Body of pancreas (tissue), 4 donors: ENCODE data around the gene USP25. TPM values are rescaled to one million over a fixed set of nuclear protein-coding genes. Genes with fewer than 3 reads are reported as not detected.
A peak's percentile ranks its signal among the peaks of the same experiment; 100 is the strongest.

Source experiments
- ATAC-seq: fragments of 150-250 bp; one replicate; pipeline ENCODE4 v1.9.1; 2016
- DNase-seq, 4 donors: peaks; one replicate each; pipeline ENCODE4 v3.0.0-alpha.2; 2019
- H3K27ac ChIP-seq, 4 donors: fragments of 200-600 bp; sonication (generic); 1 replicate in 3 of 4; 2 replicates in 1 of 4; pipeline versions ENCODE4 v1.5.1 to v1.6.1; 2016 to 2019; ENCODE audit warnings: mild to moderate bottlenecking in 1 of 4, mixed read lengths in 1 of 4, moderate library complexity in 1 of 4
- H3K27me3 ChIP-seq, 2 donors: fragments of 200-600 bp; sonication (generic); one replicate each; pipeline ENCODE4 v1.6.0; 2016; ENCODE audit warnings: mild to moderate bottlenecking in 1 of 2
- H3K36me3 ChIP-seq, 2 donors: fragments of 200-600 bp; sonication (generic); replicated peaks in 1 of 2; 2 replicates each; pipeline ENCODE4 v1.5.1; 2016; ENCODE audit warnings: low read depth in 2 of 2; ENCODE audit not compliant: insufficient read depth in 1 of 2
- H3K4me1 ChIP-seq: fragments of 200-600 bp; sonication (generic); one replicate; pipeline ENCODE4 v1.6.0; 2016
- H3K4me3 ChIP-seq, 2 donors: fragments of 200-600 bp; sonication (generic); 1 replicate in 1 of 2; 2 replicates in 1 of 2; pipeline ENCODE4 v1.5.1; 2016 to 2019
- H3K9me3 ChIP-seq, 3 donors: fragments of 200-600 bp; sonication (generic); 1 replicate in 2 of 3; 2 replicates in 1 of 3; pipeline ENCODE4 v1.5.1; 2016
- CTCF ChIP-seq, 7 experiments: fragments of 450-650 bp in 4 of 7; fragments of 200-600 bp in 3 of 7; sonication (generic) in 3 of 7; IDR thresholded peaks; one replicate each; pipeline ENCODE4 v1.5.1; 2016 to 2019; ENCODE audit warnings: antibody characterized with exemption in 7 of 7
- POLR2A ChIP-seq, 3 donors: fragments of 450-650 bp; IDR thresholded peaks; one replicate each; pipeline ENCODE4 v1.6.1; 2016; ENCODE audit warnings: antibody characterized with exemption in 3 of 3, mild to moderate bottlenecking in 2 of 3
- WGBS, 2 donors: methylation state at CpG; one replicate each; pipeline ENCODE4 v1.1.5; 2017; 5-methylcytosine and 5-hydroxymethylcytosine counted together
- intact Hi-C: fragments of 100-400 bp; cut with DNase I; formaldehyde crosslinking; loops from one replicate; pipeline ENCODE4 v1.15.1; 2023
- total RNA-seq, 2 donors: library from RNA; depleted of rRNA; stranded (reverse); fragments of >200 nt; gene quantifications; one replicate each; pipeline ENCODE4 v1.1.0, GENCODE V29; 2016

USP25 gene
- total RNA-seq, 2 donors from 2014 or later: 31.4 to 37.9 TPM

- WGBS, 2 donors: 43 to 47% methylated on average over 4 of the region's 4 CpGs
- Histone ChIP-seq H3K36me3 (no peaks in the 10 kb centered on the region), H3K9me3 (no peaks in the 10 kb centered on the region), H3K27me3 (no peaks in the 10 kb centered on the region), H3K4me1 (peaks cover 16% of the 10 kb centered on the region), H3K27ac (peak overlapping the region in 1 of 4 donors; percentile 3), H3K4me3 (no peak overlapping the region)
- ATAC-seq (peak; percentile 52), DNase-seq (no peak)
- TF ChIP-seq CTCF (IDR thresholded peaks at IDR 0.05) (no peak), POLR2A (IDR thresholded peaks at IDR 0.05) (no peak)
- intact Hi-C loops: no loop called here
Measured at GRCh38 chr21:15848634-15849560, 119.1 kb downstream of the USP25 start.

DNA sequence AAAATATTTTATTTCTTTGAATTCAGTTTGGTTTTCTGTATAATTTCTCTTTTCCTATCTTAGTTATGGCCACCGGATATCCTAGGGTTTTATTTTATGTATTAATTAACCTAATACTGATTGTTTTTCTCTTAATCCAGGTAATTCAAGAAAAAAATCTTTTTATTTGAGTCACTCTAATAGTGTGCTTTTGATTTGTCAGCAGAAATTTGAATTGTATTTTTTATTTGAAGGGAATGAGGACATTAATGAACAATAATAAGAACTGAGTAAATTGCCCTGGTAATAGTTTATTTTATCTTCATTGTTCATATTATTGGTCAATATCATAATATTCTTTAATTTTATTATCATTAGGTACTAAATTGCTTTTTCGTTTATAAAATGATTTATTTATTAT lies 120.1 kb downstream of the USP25 start:
- no peaks in the 10 kb centered on the region for H3K9me3 ChIP-seq
- intact Hi-C loops: no loop called here
- peaks cover 16% of the 10 kb centered on the region for H3K4me1 ChIP-seq
- H3K27ac ChIP-seq: no peak overlapping the region
- TF ChIP-seq CTCF (IDR thresholded peaks at IDR 0.05): no peak
- no peak for TF ChIP-seq POLR2A (IDR thresholded peaks at IDR 0.05)
- 91 to 92% methylated on average over 2 of the region's 2 CpGs for WGBS, 2 donors
- ATAC-seq: no peak
- no peak for DNase-seq
- H3K27me3 ChIP-seq: no peaks in the 10 kb centered on the region
- H3K36me3 ChIP-seq: no peaks in the 10 kb centered on the region
- H3K4me3 ChIP-seq: no peak overlapping the region

- no peak for DNase-seq
- WGBS, 2 donors: 19 to 33% methylated on average over 1 of the region's 1 CpG
- H3K27me3 ChIP-seq: no peaks in the 10 kb centered on the region
- TF ChIP-seq POLR2A (IDR thresholded peaks at IDR 0.05): no peak
- TF ChIP-seq CTCF (IDR thresholded peaks at IDR 0.05): no peak
- intact Hi-C loops: no loop called here
- H3K36me3 ChIP-seq: peaks cover 0 to 3% of the 10 kb centered on the region in 2 donors
- H3K27ac ChIP-seq: no peak overlapping the region
- H3K4me1 ChIP-seq: peaks cover 16% of the 10 kb centered on the region
- H3K4me3 ChIP-seq: no peak overlapping the region
- no peaks in the 10 kb centered on the region for H3K9me3 ChIP-seq
- ATAC-seq: no peak
Measured at GRCh38 chr21:15850645-15851044, 120.9 kb downstream of the USP25 start.

DNA sequence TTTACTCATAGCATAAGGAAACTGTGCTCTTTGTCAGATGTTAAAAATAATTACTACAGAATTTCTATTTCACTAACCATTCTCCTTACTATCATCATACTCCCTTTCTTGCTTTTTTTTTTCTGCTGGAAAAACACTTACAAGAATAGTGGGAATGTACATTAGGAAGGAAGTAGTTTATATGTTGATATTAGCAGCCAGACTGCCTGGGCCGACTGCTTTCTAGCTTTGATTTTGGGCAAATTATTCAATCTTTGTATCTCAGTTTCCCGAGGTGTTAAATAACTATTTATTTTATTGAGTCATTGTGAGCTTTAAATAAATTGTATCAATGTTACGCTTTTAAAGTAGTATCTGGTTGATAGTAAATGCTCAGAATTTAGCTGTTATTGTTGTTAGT lies 122.4 kb downstream of the USP25 start:
- TF ChIP-seq POLR2A (IDR thresholded peaks at IDR 0.05): no peak
- no peak for TF ChIP-seq CTCF (IDR thresholded peaks at IDR 0.05)

More for the DNA sequence above, 122.4 kb downstream of the USP25 start:
- no peak for ATAC-seq
- peaks cover 0 to 5% of the 10 kb centered on the region in 2 donors for H3K36me3 ChIP-seq
- H3K27ac ChIP-seq: no peak overlapping the region
- 36 to 39% methylated on average over 3 of the region's 3 CpGs for WGBS, 2 donors
- no peaks in the 10 kb centered on the region for H3K27me3 ChIP-seq
- H3K4me1 ChIP-seq: peaks cover 16% of the 10 kb centered on the region
- intact Hi-C loops: no loop called here
- DNase-seq: no peak
- no peak overlapping the region for H3K4me3 ChIP-seq
- H3K9me3 ChIP-seq: no peaks in the 10 kb centered on the region
